Heart left ventricle (tissue), 13 donors: ENCODE results near the gene CKB.

ENCODE experiments used
- POLR2A ChIP-seq, 2 donors: fragments of 450-650 bp; IDR thresholded peaks; one replicate each; pipeline ENCODE4 v1.6.1; 2017; ENCODE audit warnings: antibody characterized with exemption in 2 of 2, mild to moderate bottlenecking in 2 of 2, moderate library complexity in 2 of 2
- TF ChIP-seq, protein P1 (sequence below), 12 donors: fragments of 200-600 bp; sonication (generic) in 4 of 12; IDR thresholded peaks; one replicate each; pipeline versions ENCODE4 v1.5.0 to v1.8.0; 2018 to 2022; ENCODE audit warnings: antibody characterized with exemption in 12 of 12, mild to moderate bottlenecking in 5 of 12
- donor health status: ischemic (EF 13 %, LVEDD 7.1; RV severe dilation, severe dysfunction).
- donor health status: DM: no; HTN: yes; CAD: no.
- donor health status: DM: no; HTN: no; CAD: no.
- donor health status: ischemic (EF 25% LVEDD 6.9; RV normal size, moderate dysfunction).
- donor health status: ischemic (EF 25% LVEDD 5.7; RV mildly dilated, moderate dysfunction).
- donor health status: ischemic (EF 35%, LVEDD 5.7; RV mildly dilated, moderate dysfunction).
- donor health status: nonischemic (EF 11% LVEDD 7.7; RV severe dilation, severe dysfunction).
- donor health status: DM: yes; HTN: yes; CAD: no.
- donor health status: PGD.
- donor health status: ischemic (EF 29% LVEDD 5.4; RV normal size, mild dysfunction).
- donor health status: nonischemic (EF 23%, LVEDD 6.1; RV moderate dilation, normal function).

GRCh38 chr14:103556946-103557758, 34.5 kb upstream of the CKB start:
- TF ChIP-seq, protein P1, sequence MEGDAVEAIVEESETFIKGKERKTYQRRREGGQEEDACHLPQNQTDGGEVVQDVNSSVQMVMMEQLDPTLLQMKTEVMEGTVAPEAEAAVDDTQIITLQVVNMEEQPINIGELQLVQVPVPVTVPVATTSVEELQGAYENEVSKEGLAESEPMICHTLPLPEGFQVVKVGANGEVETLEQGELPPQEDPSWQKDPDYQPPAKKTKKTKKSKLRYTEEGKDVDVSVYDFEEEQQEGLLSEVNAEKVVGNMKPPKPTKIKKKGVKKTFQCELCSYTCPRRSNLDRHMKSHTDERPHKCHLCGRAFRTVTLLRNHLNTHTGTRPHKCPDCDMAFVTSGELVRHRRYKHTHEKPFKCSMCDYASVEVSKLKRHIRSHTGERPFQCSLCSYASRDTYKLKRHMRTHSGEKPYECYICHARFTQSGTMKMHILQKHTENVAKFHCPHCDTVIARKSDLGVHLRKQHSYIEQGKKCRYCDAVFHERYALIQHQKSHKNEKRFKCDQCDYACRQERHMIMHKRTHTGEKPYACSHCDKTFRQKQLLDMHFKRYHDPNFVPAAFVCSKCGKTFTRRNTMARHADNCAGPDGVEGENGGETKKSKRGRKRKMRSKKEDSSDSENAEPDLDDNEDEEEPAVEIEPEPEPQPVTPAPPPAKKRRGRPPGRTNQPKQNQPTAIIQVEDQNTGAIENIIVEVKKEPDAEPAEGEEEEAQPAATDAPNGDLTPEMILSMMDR (IDR thresholded peaks at IDR 0.05): no peak
- no peak for TF ChIP-seq POLR2A (IDR thresholded peaks at IDR 0.05)
